Glutamatergic neuron (in vitro differentiated cells): ENCODE measurements around the gene CIAO3. TPM values are rescaled to one million over a fixed set of nuclear protein-coding genes. Genes with fewer than 3 reads are reported as not detected.

Source experiments
- DNase-seq: peaks from one replicate; pipeline ENCODE4 v3.0.0; 2022
- H3K27ac Mint-ChIP-seq: one replicate; pipeline ENCODE4 v1.8.0; 2020; ENCODE audit warnings: mild to moderate bottlenecking, mixed read lengths, inconsistent platforms; ENCODE audit not compliant: unreplicated experiment
- H3K27me3 Mint-ChIP-seq: one replicate; pipeline ENCODE4 v1.8.0; 2020; ENCODE audit warnings: mild to moderate bottlenecking, moderate library complexity, mixed read lengths, inconsistent platforms; ENCODE audit not compliant: unreplicated experiment
- H3K36me3 Mint-ChIP-seq: one replicate; pipeline ENCODE4 v1.8.0; 2020; ENCODE audit warnings: mild to moderate bottlenecking, mixed read lengths, inconsistent platforms; ENCODE audit not compliant: unreplicated experiment
- H3K4me1 Mint-ChIP-seq: one replicate; pipeline ENCODE4 v1.8.0; 2020; ENCODE audit warnings: mild to moderate bottlenecking, low read depth, mixed read lengths, inconsistent platforms; ENCODE audit not compliant: unreplicated experiment
- H3K4me3 Mint-ChIP-seq: one replicate; pipeline ENCODE4 v1.8.0; 2020; ENCODE audit warnings: mild to moderate bottlenecking, mixed read lengths, inconsistent platforms; ENCODE audit not compliant: unreplicated experiment
- H3K9me3 Mint-ChIP-seq: one replicate; pipeline ENCODE4 v1.8.0; 2020; ENCODE audit warnings: mild to moderate bottlenecking, moderate library complexity, mixed read lengths, inconsistent platforms; ENCODE audit not compliant: unreplicated experiment
- CTCF ChIP-seq: fragments of 200-600 bp; sonication (generic); IDR thresholded peaks from one replicate; pipeline ENCODE4 v1.5.0; 2021; ENCODE audit not compliant: partially characterized antibody, unreplicated experiment
- total RNA-seq: library from RNA; stranded (reverse); fragmentation: NEBNext Ultra II Directional; extraction: Animal tissue kit (Norgen Biotek cat#: 25700); gene quantifications from one replicate; pipeline ENCODE4 v1.2.1, GENCODE V29; 2021; ENCODE audit not compliant: unreplicated experiment

Gene CIAO3
- total RNA-seq, 1 donor from 2014 or later: 49.5 TPM

- H3K9me3 Mint-ChIP-seq: peaks cover 10% of the 10 kb centered on the region
- no peak overlapping the region for H3K4me3 Mint-ChIP-seq
- peaks cover 14% of the 10 kb centered on the region for H3K4me1 Mint-ChIP-seq
- no peak overlapping the region for H3K27ac Mint-ChIP-seq
- peaks cover 18% of the 10 kb centered on the region for H3K27me3 Mint-ChIP-seq
- DNase-seq: no peak
- no peaks in the 10 kb centered on the region for H3K36me3 Mint-ChIP-seq
- TF ChIP-seq CTCF: no peak
Observed at GRCh38 chr16:722835-723633, 17.8 kb downstream of the CIAO3 start.

- Mint-ChIP-seq H3K27me3 (peaks cover 18% of the 10 kb centered on the region), H3K4me3 (no peak overlapping the region), H3K9me3 (peaks cover 10% of the 10 kb centered on the region)
Observed at GRCh38 chr16:721765-722540, 18.8 kb downstream of the CIAO3 start.

GRCh38 chr16:720990-721764 lies 19.6 kb downstream of the CIAO3 start, which contains the start of gene ANTKMT:
ANTKMT (plus strand) TSS chr16:721146; CDS start chr16:721275, 129 bp downstream.
- DNase-seq: peak; percentile 91
- peaks cover 14% of the 10 kb centered on the region for H3K4me1 Mint-ChIP-seq
- H3K9me3 Mint-ChIP-seq: peaks cover 10% of the 10 kb centered on the region
- peaks cover 19% of the 10 kb centered on the region for H3K27me3 Mint-ChIP-seq
- H3K4me3 Mint-ChIP-seq: peak within 1 kb of the TSS; percentile 85
- no peak for TF ChIP-seq CTCF
- no peaks in the 10 kb centered on the region for H3K36me3 Mint-ChIP-seq
- peak within 1 kb of the TSS; percentile 99 for H3K27ac Mint-ChIP-seq

More at GRCh38 chr16:721765-722540, 18.8 kb downstream of the CIAO3 start:
- H3K36me3 Mint-ChIP-seq: no peaks in the 10 kb centered on the region
- no peak for DNase-seq
- H3K27ac Mint-ChIP-seq: no peak overlapping the region
- H3K4me1 Mint-ChIP-seq: peaks cover 14% of the 10 kb centered on the region
- no peak for TF ChIP-seq CTCF

GRCh38 chr16:720447-720989 lies 20.3 kb downstream of the CIAO3 start:
- peaks cover 14% of the 10 kb centered on the region for H3K4me1 Mint-ChIP-seq
- peaks cover 10% of the 10 kb centered on the region for H3K9me3 Mint-ChIP-seq
- H3K27ac Mint-ChIP-seq: peak overlapping the region; percentile 99
- no peaks in the 10 kb centered on the region for H3K36me3 Mint-ChIP-seq
- H3K27me3 Mint-ChIP-seq: peaks cover 16% of the 10 kb centered on the region
- DNase-seq: peak; percentile 78
- peak overlapping the region; percentile 85 for H3K4me3 Mint-ChIP-seq
- TF ChIP-seq CTCF: peak; percentile 11
